ENCODE measurements around the gene PTP4A1.
"Not testable (repeated sequence)": the region's sequence is repeated elsewhere in the genome, so short reads cannot be mapped to it uniquely, and the experiment has no call there.

Gene PTP4A1

DNA sequence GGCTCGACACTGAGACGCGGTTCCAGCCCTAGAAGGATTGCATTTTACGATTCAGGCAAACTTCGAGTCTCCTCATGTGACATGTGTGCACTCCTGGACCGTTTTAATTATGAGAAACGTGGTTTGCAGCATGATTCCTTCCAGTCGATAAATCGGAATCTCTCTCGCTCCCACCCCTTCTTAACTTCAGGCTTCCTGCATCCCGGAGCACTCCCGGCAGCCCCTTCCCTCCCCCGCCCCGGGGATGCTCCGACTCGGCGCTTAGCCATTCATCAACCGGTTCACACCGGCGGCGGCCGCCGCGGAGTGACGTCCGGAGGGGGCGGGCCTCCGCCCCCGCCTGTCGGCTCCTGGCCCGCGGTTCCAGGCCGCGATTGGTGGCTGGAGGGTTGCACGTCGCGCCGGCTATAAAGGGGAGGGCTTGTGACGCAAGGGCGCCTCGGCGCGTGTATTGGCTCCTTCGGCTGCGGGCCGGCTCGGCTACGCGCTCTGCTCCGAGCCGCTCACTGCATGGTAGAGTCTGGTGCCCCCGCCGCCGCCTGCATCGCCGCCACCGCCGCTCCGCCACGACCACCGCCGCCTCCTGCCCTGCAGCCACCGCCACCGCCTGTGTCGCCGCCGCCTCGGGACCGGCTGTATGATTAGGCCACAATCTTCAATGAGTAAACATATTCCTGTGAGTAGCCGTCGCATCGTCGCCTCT, at the start of gene PTP4A1, which contains the start of gene LOC128125822:
TSS of gene PTP4A1 (plus strand) at position 437 of the 703 bp plus-strand sequence. CDS start 4,401 bp downstream, outside the sequence.
TSS of gene LOC128125822 (plus strand) at position 437 of the 703 bp plus-strand sequence.
- DNase-seq: peak; percentile 96

DNA sequence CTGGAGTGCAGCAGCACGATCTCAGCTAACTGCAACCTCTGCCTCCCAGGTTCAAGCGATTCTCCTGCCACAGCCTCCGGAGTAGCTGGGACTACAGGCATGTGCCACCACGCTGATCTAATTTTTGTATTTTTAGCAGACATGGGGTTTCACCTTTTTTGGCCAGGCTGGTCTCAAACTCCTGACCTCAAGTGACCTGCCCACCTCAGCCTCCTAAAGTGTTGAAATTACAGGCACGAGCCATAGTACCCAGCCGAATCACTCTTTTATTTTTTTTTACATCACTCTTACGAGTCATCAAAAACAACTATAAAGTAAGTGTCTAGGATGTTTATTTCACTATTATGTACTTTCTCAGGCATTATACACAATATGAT, 49.4 kb upstream of the PTP4A1 start:
- DNase-seq: not testable (repeated sequence)

DNA sequence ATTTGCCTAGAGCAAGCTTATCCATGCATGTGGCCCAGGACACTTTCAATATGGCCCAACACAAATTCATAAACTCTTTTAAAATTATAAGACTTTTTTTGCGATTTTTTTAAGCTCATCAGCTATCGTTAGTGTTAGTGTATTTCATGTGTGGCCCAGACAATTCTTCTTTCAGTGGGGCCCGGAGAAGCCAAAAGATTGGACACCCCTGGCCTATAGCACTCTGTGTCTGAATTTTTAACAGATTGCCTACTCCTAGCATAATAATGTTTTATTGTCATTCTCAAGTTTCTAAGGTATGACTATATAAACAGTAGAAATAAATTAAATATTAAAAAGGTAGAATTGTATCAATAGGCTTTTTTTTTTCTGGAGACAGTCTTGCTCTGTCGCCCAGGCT, 48.6 kb upstream of the PTP4A1 start:
- DNase-seq: no peak

DNA sequence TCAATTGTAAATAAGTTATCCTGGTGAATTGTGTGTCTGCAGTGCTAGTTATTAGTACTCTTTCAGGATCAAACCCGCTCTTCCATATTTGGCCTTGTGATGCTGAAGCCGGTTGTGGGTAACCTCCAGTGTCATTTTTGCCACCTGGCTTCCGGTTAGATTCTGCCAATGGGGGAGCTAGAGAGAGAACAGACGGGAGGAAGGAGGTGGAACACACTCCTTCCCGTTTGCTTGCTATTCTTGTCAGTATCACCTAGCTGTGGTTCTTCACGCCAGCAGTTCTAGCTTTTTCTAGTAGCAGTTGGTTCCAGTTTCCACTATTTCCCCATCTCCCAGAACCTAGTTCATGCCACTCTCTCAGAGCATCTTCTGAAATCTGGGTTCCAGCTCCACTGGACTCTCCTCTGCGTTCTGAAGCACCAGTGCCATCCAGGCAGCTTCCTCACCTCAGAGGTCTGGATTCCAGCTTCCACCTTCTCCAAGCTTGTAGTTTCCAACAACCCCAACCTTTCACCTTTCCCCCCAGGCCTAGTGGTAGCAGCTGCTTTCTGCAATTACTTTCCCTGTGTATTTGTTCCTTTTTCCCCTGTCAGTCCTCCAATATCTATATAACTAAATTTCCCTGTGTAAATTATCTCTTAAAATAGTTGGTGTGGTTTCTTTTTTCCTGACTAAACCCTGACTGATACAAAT, 46.9 kb upstream of the PTP4A1 start:
- no peak for DNase-seq

DNA sequence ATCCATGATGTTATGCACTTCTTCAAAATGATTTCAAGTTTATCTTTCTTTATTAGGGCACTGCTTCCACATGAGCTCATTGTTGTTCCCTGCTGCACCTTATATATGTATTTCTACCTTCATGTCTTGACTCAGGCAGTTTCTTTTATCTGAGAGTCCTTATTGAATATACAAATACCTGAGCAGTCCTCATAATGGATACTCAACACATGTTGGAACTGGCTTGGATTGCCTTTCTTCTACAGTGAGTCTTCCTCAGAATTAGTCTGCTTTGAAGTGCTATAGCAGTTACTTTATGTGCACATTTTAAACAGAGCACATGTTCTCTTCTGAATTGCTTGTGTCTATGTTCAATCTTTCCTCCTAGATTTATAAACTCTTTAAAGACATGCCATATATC, 45.3 kb upstream of the PTP4A1 start:
- no peak for DNase-seq

DNA sequence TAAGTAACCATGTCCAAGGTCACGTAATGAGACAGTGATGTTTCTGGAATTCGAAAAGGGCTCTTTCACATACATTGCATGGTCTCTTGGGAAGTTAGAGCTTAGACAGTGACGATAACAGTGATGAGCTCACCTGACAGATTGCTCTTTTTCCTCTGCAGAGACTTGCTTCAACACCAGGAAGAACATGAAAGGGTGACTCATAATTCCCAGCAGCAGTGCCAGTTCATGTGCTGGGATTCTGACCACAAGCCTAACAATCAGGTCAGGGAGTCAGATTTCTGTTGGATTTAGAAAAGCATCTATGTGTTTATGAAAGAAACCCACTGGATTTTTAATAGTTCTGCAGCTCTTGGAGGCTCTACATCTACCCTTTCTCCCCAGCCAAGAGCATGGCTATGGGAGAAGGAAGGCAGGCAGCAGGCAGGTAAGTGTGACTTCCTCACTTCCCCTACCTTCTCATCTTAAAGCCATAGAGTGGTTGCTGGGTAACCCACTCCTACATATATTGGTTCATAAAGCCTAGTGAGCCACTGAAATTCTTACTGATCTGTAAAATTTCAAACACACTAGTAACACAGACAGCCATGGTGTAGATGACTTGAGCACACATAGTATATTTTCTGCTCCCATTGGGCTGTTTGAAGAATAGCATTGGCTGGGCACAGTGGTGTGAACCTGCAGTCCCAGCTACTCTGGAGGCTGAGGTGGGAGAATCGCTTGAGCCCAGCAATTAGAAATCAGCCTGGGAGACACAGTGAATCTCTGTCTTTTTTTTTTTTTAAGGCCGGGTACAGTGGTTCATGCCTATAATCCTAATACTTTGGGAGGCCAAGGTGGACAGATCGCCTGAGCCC, 44.4 kb upstream of the PTP4A1 start:
- no peak for DNase-seq

DNA sequence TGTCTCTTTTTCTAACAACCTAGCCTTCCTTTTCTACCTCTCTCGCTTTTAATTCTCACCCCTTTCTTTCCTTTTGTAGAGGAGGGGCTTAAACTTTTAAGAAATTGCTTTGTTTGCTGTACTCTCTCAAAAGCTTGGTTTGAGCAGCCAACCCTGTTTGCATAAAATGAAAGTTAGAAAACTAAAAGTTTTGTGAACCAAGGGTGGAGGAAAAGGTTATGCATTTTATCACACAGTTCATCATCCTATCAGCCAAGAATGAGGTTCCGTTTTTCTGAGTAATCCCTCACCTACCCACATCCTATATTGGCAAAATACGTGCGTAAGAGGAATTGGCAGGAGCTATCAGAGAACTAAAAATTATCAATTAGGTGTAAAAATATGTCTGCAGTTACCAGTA, 42.8 kb upstream of the PTP4A1 start:
- DNase-seq: no peak

DNA sequence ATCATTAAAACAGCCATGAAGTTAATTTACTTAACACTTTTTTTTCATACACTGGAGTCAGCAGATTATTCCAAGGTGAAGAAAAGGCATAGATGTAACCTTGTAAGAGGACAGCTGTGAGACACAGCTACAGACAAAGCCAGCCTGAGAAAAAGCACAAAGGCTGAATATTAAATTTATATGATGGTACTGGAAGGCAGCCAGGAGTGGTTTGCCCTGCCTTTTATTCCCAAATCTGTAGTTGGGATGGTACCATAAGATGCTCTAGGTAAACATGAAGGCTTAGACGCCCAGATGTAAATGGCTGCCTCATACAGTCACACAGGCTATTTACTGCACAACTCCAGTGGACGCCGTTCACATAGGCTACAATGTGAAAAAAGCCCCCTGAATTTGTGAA, 42.1 kb upstream of the PTP4A1 start:
- no peak for DNase-seq

DNA sequence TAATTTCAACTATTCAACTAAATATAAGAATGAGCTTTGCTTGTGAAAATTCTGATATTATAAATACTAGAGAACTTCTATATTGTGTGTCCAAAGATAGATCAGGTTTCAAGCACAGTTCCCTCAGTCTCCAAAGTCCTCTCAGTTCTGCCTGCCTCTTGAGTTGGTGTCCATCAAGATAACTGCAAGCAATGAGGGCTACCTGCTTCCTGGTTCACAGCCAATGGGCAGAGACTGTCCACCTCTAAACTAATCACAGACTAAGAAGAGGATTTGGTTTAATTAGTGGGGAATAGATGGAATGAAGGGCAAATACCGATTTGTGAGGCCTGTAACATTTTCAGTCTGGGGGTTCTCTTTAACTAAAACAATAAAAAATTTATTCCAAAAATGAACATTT, 41.3 kb upstream of the PTP4A1 start:
- no peak for DNase-seq

DNA sequence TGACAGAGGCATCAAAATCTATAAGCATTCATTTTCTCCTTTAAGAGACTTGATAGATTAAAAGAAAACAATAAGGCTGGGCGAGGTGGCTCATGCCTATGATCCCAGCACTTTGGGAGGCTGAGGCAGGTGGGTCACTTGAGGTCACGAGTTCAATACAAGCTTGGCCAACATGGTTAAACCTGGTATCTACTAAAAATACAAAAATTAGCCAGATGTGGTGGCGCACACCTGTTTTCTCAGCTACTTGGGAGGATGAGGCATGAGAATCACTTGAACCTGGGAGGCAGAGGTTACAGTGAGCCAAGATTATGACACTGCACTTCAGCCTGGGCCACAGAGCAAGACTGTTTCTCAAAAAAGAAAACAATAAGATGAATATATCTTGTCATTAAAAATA, 39.3 kb upstream of the PTP4A1 start:
- DNase-seq: no peak

DNA sequence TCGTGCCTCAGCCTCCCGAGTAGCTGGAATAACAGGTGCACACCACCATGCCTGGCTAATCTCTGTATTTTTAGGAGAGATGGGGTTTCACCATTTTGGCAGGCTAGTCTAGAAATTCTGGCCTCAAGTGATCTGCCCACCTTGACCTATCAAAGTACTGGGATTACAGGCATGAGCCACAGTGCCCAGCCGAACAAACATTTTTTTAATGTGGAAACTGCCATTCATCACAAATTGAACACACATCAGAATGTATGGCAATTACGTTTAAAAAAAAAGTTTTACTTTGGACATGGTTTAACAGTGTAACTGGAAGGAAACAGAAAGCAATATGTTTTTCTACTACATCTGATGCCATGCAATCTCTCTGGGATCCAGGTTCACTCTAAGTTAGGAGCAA, 38.3 kb upstream of the PTP4A1 start:
- no peak for DNase-seq

DNA sequence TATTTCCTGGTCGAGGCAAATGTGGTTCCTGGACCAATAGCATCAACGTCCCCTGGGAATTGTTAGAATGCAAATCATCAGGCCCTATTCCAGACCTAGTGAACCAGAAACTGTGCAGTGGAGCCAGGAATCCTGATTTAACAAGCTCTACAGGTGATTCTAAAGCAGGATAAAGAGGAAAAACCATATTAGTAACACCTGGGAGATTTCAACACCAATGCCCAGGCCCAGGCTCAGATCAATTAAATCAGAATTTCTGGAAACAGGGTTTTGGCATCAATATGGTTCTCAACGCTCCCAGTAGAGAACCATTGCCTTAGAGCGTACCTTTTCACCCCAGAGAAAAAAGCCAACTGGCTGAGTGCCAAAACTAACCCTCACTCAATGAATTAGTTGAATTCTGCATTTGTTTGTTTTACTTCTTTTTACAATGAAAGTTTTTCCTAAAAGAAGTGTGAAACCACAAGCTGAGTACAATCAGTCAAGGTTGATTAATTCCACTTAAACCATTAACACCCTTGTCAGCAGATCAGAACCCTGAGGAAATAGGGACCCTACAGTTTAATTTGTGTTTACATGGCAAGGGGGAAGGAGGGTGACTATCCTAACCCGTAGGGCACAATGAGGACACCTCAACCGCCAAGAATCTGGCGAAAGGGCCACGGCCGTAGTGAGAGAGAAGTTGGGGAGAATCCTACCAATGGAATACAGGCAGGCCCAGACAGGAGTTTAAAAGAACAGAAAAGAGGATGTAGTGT, 34.9 kb upstream of the PTP4A1 start:
- no peak for DNase-seq

DNA sequence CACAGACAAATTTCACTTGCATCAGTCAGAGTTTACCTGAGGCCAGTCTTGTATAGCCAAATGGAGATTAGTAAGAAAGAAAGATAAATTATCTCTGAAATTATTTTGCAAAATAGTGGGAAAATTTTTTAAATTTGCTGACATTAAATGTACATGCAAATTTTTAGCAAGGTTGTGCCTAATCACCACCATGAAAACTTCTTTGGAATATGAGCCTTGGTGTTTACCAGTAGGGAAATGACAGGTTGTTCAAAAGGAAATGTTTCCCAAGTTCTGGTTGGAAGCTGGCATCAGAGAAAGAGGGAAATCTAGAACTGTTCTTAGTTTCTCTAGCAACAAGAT, 34.4 kb upstream of the PTP4A1 start:
- no peak for DNase-seq

DNA sequence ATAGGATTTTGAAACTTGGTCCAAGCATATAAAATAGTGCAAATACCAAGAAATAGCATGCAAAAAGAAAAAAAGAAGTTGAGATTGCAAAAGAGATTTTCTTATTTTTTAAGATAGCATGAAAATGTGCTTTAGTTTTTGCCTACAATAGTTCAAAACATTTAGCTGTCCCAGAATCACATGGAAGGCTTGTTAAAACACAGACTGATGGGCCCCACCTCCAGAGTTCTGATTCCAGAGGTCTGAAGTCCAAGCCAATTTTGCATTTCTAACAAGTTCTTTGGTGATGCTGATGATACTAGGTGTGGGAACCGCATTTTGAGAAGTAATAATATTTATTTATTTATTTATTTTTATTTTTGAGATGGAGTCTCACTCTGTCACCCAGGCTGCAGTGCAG, 33.7 kb upstream of the PTP4A1 start:
- no peak for DNase-seq

DNA sequence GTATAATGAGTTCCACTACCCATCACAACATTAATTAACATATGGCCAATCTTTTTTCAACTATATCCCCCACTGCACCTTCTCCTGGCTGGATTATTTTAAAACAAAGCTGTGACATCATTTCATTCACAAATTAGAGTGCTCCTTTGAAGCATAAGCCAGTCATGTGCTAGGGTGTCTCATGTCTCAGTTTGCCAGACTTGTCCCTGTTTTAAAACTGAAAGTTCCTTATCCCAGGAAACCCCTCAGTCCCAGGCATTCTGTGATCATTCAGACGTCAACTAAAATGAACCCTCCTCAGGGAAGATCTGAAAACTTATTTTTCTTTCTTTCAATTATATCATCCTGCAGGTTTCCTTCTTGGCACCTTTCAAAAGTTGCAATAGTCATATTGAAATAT, 29.3 kb upstream of the PTP4A1 start:
- DNase-seq: no peak

DNA sequence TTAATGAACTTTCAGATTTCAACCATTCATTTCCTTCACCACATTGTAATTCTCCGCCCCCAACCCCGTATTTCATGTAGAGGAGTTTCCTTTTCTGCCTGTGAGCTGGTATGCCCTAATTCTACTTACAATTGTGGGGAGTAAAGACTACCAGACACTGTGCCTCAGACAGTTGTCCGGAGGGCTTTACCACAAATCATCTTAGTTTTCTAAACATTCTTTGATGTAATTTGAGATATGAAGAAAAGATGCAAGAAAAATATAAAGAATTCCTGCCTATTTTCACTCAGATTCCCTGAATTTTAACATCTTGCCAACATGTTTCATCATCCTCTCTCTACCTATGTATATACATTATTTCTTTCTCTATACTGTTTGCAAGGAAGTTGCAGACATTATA, 28.3 kb upstream of the PTP4A1 start:
- DNase-seq: no peak

DNA sequence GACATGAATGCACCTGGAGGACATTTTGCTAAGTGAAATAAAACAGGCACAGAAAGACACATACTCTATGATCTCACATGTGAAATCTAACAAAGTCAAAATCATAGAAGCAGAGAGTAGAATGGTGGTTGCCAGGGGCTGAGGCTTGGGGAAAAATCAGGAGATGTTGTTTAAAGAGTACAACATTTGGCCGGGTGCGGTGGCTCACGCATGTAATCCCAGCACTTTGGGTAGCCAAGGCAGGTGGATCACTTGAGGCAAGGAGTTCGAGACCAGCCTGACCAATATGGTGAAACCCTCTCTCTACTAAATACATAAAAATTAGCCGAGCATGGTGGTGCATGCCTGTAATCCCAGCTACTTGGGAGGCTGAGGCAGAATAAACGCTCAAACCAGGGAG, 26.0 kb upstream of the PTP4A1 start:
- DNase-seq: no peak

DNA sequence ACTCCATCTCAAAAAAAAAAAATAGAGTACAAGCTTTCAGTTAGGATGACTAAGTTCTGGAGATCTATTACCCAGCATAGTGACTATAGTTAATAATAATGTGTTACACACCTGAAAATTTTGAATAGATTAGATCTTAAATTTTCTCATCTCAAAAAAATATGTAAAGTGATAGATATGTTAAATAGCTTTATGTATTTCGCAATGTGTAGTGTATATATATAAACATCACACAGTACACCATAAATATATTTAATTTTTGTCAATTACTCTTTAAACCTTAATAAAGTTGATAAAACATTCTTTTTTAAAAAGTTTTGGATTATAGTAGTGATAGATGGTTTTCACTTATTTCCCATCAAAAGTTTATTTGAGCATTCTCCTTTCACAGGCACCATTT, 25.6 kb upstream of the PTP4A1 start:
- DNase-seq: no peak

DNA sequence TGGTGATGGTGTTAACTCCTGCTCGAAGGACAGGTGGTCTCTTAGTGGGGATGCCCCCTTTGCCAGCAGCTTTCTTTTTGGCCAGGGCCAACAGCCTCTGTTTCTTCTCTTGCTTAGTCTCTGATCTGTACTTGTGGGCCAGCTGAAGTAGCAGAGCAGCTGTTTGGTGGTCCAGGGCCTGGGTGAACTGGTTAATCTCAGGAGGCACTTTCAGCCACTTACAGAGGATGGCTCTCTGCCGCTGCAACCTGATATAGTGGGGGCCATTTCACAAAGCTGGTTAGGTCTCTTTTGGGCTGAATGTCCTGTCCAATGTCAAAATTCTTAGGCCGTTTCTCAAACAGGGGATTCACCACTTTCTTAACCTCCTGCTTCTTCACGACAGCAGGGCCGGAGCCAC, 23.2 kb upstream of the PTP4A1 start:
- no peak for DNase-seq

DNA sequence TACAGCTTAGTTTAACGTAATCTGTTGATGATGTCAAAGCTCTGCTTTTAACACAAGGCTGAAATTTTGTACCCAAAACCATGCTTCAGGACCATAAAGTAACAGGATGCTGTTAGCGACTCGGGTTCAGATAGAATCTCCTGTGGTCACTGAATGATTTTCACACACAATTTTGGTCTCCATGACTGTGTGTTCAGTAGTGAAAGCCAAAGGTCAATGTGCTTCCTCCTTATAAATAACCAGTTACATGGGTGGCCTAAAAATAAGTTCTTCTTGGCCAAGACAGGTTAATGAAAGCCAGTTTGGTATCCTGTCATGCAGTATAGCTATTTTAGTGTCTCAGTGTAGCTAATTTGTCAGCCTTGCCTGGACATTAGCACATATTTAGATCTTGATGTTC, 19.1 kb upstream of the PTP4A1 start:
- no peak for DNase-seq

DNA sequence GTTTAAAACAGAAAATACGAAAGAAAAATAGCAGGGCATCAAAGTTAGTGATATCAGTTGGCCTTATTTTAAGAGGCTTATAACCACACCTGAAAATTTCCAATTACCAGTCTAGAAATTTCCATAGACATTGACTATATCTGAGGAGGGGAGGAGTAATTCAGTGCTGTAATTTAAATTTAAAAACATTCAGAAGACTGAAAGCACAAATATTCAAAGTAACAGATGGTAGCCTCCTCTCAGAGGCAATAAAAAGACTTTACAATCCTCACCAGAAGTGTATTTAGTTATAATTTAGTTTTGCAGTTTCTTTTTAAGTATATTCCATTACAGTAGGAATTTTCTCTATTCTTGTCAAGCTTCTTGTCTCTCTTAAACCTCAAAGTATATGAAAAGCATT, 18.4 kb upstream of the PTP4A1 start:
- no peak for DNase-seq

DNA sequence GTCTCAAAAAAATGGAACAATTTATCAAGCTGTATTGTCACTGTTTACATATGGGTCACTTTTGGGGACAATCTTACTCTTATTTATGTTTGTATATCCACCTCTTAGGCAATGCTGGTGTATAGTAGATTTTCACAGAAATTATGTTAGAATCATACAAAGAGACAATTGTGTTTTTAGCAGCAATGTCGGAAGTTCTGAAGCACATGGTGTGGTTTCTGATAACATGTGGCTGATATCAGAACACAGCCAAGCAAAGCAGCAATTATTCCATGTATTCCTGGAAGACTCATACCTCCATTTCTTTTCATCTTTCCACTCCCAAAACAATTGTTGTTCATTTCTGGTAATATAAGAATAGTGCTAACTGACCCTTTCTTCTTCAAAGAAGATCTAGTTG, 17.5 kb upstream of the PTP4A1 start:
- DNase-seq: no peak

DNA sequence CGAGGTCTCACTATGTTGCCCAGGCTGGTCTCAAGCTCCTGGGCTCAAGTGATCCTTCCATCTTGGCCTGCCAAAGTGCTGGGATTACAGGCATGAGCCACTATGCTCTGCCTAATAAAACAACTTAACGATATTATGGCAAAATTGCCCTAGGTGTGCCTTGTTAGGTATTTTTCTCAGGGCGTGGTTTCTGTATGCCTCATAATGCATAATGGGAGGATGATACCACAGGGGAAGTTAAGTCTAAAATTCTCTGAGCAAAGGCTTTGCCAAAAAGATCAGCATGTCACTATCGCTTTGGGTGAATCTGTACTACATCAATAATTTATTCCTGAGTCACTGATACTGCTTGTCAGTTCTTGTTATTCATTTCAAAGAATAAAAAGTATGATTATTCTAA, 15.9 kb upstream of the PTP4A1 start:
- DNase-seq: no peak

Measured in stimulated activated CD8-positive, alpha-beta memory T cell treated with anti-CD3 and anti-CD28 coated beads, Interleukin-4, amount 100 ng/mL, for 48 hours (primary cell).